ENCODE results near the gene ARHGEF9. TPM values are rescaled to one million over a fixed set of nuclear protein-coding genes. Genes with fewer than 3 reads are reported as not detected.

ARHGEF9 gene
- 89.3 TPM for total RNA-seq

GRCh38 chrX:63784902-63785707 is at the start of gene ARHGEF9:
TSS of gene ARHGEF9 (minus strand) at chrX:63785214. CDS start at chrX:63785145, 69 bp downstream.

Small RNAs within 50 kb of the gene (small RNA-seq; reads per million reads assigned to genes)
- gene MIR1468: 65.9 reads per million, percentile 96 among the genes with 10 or more reads in this experiment

Measured in diencephalon (tissue), 1 donor.